Thyroid gland (tissue), 4 donors: ENCODE data around the gene XRCC3. TPM values are rescaled to one million over a fixed set of nuclear protein-coding genes. Genes with fewer than 3 reads are reported as not detected.

Experiments
- DNase-seq, 2 donors: peaks; one replicate each; pipeline ENCODE4 v3.0.0-alpha.2; 2019
- H3K27ac ChIP-seq, 3 donors: fragments of 200-600 bp; sonication (generic); 1 replicate in 2 of 3; 2 replicates in 1 of 3; pipeline ENCODE4 v1.5.1; 2016 to 2019; ENCODE audit warnings: mild to moderate bottlenecking in 1 of 3, moderate library complexity in 1 of 3
- H3K27me3 ChIP-seq: fragments of 200-600 bp; sonication (generic); one replicate; pipeline ENCODE4 v1.5.1; 2019
- H3K36me3 ChIP-seq, 2 donors: fragments of 200-600 bp; sonication (generic); one replicate each; pipeline ENCODE4 v1.5.1; 2016 to 2019
- H3K4me1 ChIP-seq, 2 donors: fragments of 200-600 bp; sonication (generic); one replicate each; pipeline ENCODE4 v1.5.1; 2017 to 2019
- H3K4me3 ChIP-seq, 3 donors: fragments of 200-600 bp; sonication (generic); replicated peaks in 1 of 3; 1 replicate in 2 of 3; 2 replicates in 1 of 3; pipeline ENCODE4 v1.5.1; 2016; ENCODE audit warnings: mild to moderate bottlenecking in 1 of 3
- H3K9me3 ChIP-seq: fragments of 200-600 bp; sonication (generic); one replicate; pipeline ENCODE4 v1.5.1; 2017
- POLR2A ChIP-seq, 2 donors: fragments of 450-650 bp; IDR thresholded peaks; one replicate each; pipeline ENCODE4 v1.6.1; 2017; ENCODE audit warnings: antibody characterized with exemption in 2 of 2, mild to moderate bottlenecking in 2 of 2, moderate library complexity in 1 of 2
- WGBS, 2 donors: methylation state at CpG; one replicate each; pipeline ENCODE4 v1.1.5; 2017; 5-methylcytosine and 5-hydroxymethylcytosine counted together
- intact Hi-C: fragments of 100-400 bp; cut with DNase I; formaldehyde crosslinking; loops from one replicate; pipeline ENCODE4 v1.15.1; 2023
- total RNA-seq, 4 donors: library from RNA; depleted of rRNA; stranded (reverse); fragments of >200 nt; gene quantifications; one replicate each; pipeline ENCODE4 v1.2.3, GENCODE V29; 2016
- TF ChIP-seq, protein P1 (sequence below), 6 experiments: fragments of 200-600 bp in 3 of 6; fragments of 450-650 bp in 3 of 6; sonication (generic) in 3 of 6; IDR thresholded peaks; one replicate each; pipeline ENCODE4 v1.5.1; 2016 to 2019; ENCODE audit warnings: antibody characterized with exemption in 6 of 6, mild to moderate bottlenecking in 2 of 6, inconsistent platforms in 1 of 6, moderate library complexity in 1 of 6

Gene XRCC3
- total RNA-seq, 4 donors from 2014 or later, result 3.3 to 15.7 (median 7.9) TPM

DNA sequence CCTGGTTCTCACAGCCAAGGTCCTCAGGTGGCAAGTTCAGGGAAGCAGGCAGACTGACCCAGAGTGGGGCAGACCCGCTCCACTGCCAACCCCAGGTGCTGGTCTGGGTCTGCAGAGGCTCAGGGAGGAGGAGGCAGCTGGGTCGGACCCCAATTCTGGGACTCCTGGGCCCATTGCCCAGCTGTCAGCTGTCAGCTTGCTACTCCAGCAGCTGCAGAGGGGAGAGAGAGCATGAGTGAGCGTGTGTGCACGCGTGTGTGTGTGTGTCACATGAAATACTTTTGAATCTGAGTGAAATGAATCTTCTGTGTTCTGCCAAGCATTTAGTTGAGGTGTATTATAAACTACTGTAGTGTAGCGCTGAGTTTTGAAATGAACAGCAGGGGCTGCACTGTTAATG is 30.8 kb downstream of the XRCC3 start:
- H3K4me1 ChIP-seq, result peaks cover 6 to 7% of the 10 kb centered on the region in 2 donors
- H3K4me3 ChIP-seq, result no peak overlapping the region
- DNase-seq, result no peak
- H3K27me3 ChIP-seq, result no peaks in the 10 kb centered on the region
- H3K9me3 ChIP-seq, result no peaks in the 10 kb centered on the region
- TF ChIP-seq POLR2A (IDR thresholded peaks at IDR 0.05), result no peak
- TF ChIP-seq, protein P1, sequence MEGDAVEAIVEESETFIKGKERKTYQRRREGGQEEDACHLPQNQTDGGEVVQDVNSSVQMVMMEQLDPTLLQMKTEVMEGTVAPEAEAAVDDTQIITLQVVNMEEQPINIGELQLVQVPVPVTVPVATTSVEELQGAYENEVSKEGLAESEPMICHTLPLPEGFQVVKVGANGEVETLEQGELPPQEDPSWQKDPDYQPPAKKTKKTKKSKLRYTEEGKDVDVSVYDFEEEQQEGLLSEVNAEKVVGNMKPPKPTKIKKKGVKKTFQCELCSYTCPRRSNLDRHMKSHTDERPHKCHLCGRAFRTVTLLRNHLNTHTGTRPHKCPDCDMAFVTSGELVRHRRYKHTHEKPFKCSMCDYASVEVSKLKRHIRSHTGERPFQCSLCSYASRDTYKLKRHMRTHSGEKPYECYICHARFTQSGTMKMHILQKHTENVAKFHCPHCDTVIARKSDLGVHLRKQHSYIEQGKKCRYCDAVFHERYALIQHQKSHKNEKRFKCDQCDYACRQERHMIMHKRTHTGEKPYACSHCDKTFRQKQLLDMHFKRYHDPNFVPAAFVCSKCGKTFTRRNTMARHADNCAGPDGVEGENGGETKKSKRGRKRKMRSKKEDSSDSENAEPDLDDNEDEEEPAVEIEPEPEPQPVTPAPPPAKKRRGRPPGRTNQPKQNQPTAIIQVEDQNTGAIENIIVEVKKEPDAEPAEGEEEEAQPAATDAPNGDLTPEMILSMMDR (IDR thresholded peaks at IDR 0.05), result no peak
- intact Hi-C loops, result no loop called here
- H3K27ac ChIP-seq, result no peak overlapping the region
- WGBS, 2 donors, result 89 to 91% methylated on average over 4 to 6 of the region's 6 CpGs
- peaks cover 63 to 64% of the 10 kb centered on the region in 2 donors for H3K36me3 ChIP-seq

DNA sequence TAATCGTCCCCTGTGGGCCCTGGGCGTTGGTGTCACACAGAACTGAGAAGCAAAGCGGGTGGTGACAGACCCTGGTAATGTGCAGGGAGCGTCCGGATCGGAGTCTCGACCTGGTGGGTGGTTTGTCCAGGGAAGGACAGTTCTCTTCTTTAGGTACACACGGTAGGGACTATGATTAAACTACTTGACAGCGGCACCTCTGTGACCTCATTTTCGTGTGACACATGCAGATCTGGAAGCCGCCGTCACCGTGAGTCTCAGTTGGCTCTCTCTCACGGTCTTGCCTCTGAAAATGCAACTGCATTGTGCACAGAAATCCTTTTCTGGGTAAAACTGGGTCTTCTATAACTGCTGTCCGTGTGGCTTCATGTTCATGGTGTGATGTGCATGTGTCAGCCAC is 32.1 kb downstream of the XRCC3 start:
- peaks cover 75 to 76% of the 10 kb centered on the region in 2 donors for H3K36me3 ChIP-seq
- H3K9me3 ChIP-seq, result no peaks in the 10 kb centered on the region
- no peaks in the 10 kb centered on the region for H3K4me1 ChIP-seq
- intact Hi-C loops, result no loop called here
- no peaks in the 10 kb centered on the region for H3K27me3 ChIP-seq
- TF ChIP-seq, protein P1 (IDR thresholded peaks at IDR 0.05), result no peak
- TF ChIP-seq POLR2A (IDR thresholded peaks at IDR 0.05), result no peak
- DNase-seq, result no peak
- no peak overlapping the region for H3K27ac ChIP-seq
- H3K4me3 ChIP-seq, result no peak overlapping the region
- 85 to 87% methylated on average over 15 of the region's 15 CpGs for WGBS, 2 donors

DNA sequence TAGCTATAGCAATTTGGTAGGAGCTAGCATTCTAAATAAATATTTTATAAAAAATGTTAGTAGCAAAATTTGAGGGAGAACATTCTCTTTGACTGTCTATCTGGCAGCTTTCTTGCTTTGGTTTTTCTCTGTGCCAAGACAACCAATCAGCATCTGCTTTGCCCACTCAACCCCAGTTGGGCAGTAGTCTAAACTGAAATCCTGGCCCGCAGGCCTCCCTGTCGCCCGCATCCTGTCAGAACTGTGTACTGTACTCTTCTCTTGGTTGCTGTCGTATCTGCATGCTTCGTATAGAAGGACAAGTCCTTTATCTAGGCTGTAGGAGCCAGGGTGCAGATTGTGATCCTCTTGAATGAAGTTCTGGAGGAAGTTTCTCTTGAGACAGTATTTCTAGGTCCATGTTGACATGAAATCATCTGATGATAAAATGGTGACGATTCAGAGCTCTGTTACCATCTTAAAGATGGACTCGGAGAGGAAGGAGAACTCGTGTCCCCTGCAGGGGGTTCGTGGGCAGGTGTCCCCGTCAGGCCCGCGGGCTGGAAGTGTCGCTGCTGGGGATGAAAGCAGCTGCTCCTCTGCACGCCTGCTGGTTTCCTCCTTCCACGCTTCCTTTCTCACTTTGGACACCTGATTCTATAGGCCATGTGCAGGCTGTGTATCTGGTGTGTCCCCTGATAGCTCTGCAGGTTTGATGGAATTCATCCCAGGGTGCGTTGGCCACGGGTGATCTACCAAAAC is 34.6 kb downstream of the XRCC3 start:
- 86 to 90% methylated on average over 17 of the region's 17 CpGs for WGBS, 2 donors

DNA sequence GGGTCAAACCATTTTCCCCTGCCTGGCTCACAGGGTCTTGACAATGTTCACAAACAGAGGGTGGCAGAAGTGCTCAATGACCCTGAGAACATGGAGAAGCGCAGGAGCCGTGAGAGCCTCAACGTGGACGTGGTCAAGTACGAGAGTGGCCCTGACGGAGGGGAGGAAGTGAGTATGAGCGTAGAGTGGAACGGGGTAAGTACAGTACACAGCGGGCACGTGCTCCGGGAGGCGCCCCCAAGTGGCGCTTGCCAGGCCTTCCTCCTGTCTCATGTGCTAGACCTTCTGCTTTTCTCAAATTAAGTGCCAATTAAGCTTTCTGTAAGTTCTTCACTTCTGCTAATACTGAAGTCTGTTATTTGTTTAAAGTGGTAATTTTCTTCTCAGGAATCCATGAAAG is 35.9 kb downstream of the XRCC3 start:
- Histone ChIP-seq H3K27me3 (no peaks in the 10 kb centered on the region), H3K4me3 (no peak overlapping the region), H3K36me3 (peaks cover 85 to 91% of the 10 kb centered on the region in 2 donors), H3K9me3 (no peaks in the 10 kb centered on the region), H3K27ac (no peak overlapping the region), H3K4me1 (no peaks in the 10 kb centered on the region)
- intact Hi-C loops, result no loop called here
- peak; percentile 67 to 73 for DNase-seq
- 29 to 45% methylated on average over 13 of the region's 13 CpGs for WGBS, 2 donors
- no peak for TF ChIP-seq POLR2A (IDR thresholded peaks at IDR 0.05)
- TF ChIP-seq, protein P1 (IDR thresholded peaks at IDR 0.05), result peak in 4 of 6 experiments; percentile 21 to 48 (median 38)

More for the DNA sequence above, 34.6 kb downstream of the XRCC3 start:
- H3K27ac ChIP-seq, result no peak overlapping the region
- H3K9me3 ChIP-seq, result no peaks in the 10 kb centered on the region
- DNase-seq, result no peak
- H3K36me3 ChIP-seq, result peaks cover 88 to 91% of the 10 kb centered on the region in 2 donors
- intact Hi-C loops, result no loop called here
- TF ChIP-seq, protein P1 (IDR thresholded peaks at IDR 0.05), result no peak
- no peak for TF ChIP-seq POLR2A (IDR thresholded peaks at IDR 0.05)
- H3K4me1 ChIP-seq, result no peaks in the 10 kb centered on the region
- no peaks in the 10 kb centered on the region for H3K27me3 ChIP-seq
- no peak overlapping the region for H3K4me3 ChIP-seq

DNA sequence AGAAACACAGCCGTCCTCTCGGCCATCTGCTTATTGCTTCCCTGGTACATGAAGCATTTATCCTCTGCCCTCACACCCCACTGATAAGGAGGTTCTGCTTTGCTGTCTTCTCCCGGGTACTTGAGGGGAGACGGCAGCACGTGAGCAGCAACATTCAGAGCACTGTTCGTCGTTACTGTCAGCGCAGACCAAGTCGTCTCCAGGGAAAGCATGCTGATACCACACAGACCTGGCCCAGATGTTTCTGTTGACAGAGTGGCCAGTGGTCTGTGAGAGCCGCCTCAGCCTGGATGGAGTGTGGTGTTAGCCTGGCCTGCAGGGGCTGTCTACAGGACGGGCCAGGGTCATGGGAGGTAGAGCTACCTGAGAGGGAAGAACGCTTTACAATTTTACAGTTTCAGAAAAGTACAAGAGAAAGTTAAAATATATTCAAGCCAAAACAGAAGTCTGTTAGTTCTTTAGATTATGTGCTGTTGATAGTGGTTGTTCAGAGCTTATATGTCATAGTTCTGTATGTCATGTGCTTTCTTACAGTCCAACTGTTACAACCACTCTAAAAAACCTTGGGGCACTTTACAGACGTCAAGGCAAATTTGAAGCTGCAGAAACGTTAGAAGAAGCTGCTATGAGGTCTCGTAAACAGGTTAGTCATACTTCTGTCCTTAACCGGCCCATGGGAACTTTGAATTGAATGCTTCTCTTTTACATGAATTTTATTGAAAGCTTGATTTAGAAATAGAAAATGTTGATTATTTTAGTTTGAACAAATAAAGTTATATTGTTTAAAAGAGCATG is 38.2 kb downstream of the XRCC3 start:
- H3K4me1 ChIP-seq, result no peaks in the 10 kb centered on the region
- no peak overlapping the region for H3K27ac ChIP-seq
- 84 to 87% methylated on average over 16 of the region's 16 CpGs for WGBS, 2 donors
- H3K27me3 ChIP-seq, result no peaks in the 10 kb centered on the region
- H3K9me3 ChIP-seq, result no peaks in the 10 kb centered on the region
- peaks cover 94 to 98% of the 10 kb centered on the region in 2 donors for H3K36me3 ChIP-seq
- no peak for TF ChIP-seq POLR2A (IDR thresholded peaks at IDR 0.05)
- TF ChIP-seq, protein P1 (IDR thresholded peaks at IDR 0.05), result no peak
- H3K4me3 ChIP-seq, result no peak overlapping the region
- intact Hi-C loops, result no loop called here
- no peak for DNase-seq
